HUDEP-2 (cell line): ENCODE measurements around the gene VAT1.
"Not testable (repeated sequence)": the region's sequence is repeated elsewhere in the genome, so short reads cannot be mapped to it uniquely, and the experiment has no call there.

Experiments used
- DNase-seq, 76 experiments: peaks; one replicate each; lab custom pipeline; 2025; ENCODE audit not compliant: unreplicated experiment in 76 of 76; lab: John Stamatoyannopoulos, UW

The VAT1 gene

GRCh38 chr17:43021741-43022512 is at the start of gene VAT1:
VAT1 (minus strand) TSS chr17:43022385; CDS start chr17:43022322, 63 bp downstream.
- DNase-seq: peak in 64 of 76 experiments; percentile 9 to 77 (median 52)

- no peak for DNase-seq
Measured at GRCh38 chr17:43070872-43071271, 48.7 kb upstream of the VAT1 start.

- DNase-seq: no peak
Measured at GRCh38 chr17:43070257-43070656, 48.1 kb upstream of the VAT1 start.

- DNase-seq: no peak
Measured at GRCh38 chr17:43069368-43069898, 47.2 kb upstream of the VAT1 start.

GRCh38 chr17:43068570-43069367 is 46.6 kb upstream of the VAT1 start:
- no peak for DNase-seq

- DNase-seq: no peak
Measured at GRCh38 chr17:43062984-43063638, 40.9 kb upstream of the VAT1 start.

GRCh38 chr17:43056051-43056450 is 33.9 kb upstream of the VAT1 start:
- DNase-seq: no peak

- not testable (repeated sequence) for DNase-seq
Measured at GRCh38 chr17:43053008-43053407, 30.8 kb upstream of the VAT1 start.

GRCh38 chr17:43051969-43052368 is 29.8 kb upstream of the VAT1 start:
- no peak for DNase-seq

- no peak for DNase-seq
Measured at GRCh38 chr17:43044024-43044423, 21.8 kb upstream of the VAT1 start.

- DNase-seq: no peak
Measured at GRCh38 chr17:43043307-43043706, 21.1 kb upstream of the VAT1 start.

GRCh38 chr17:43042025-43042628 is 19.9 kb upstream of the VAT1 start:
- DNase-seq: peak in 32 of 76 experiments; percentile 3 to 50 (median 20)

- DNase-seq: no peak
Measured at GRCh38 chr17:43040655-43041054, 18.5 kb upstream of the VAT1 start.

- DNase-seq: no peak
Measured at GRCh38 chr17:43039646-43040045, 17.5 kb upstream of the VAT1 start.

GRCh38 chr17:43034894-43035293 is 12.7 kb upstream of the VAT1 start:
- no peak for DNase-seq

GRCh38 chr17:43033948-43034881 is 12.0 kb upstream of the VAT1 start:
- DNase-seq: no peak

GRCh38 chr17:43031666-43032065 is 9.5 kb upstream of the VAT1 start:
- no peak for DNase-seq

- DNase-seq: no peak
Measured at GRCh38 chr17:43030137-43030767, 8.1 kb upstream of the VAT1 start.

GRCh38 chr17:43028221-43028861 is 6.2 kb upstream of the VAT1 start:
- DNase-seq: no peak
